ENCODE results near the gene UAP1. TPM values are rescaled to one million over a fixed set of nuclear protein-coding genes. Genes with fewer than 3 reads are reported as not detected.
"Not testable (repeated sequence)": the region's sequence is repeated elsewhere in the genome, so short reads cannot be mapped to it uniquely, and the experiment has no call there.

The UAP1 gene
- polyA plus RNA-seq, 1 of the 3 experiments (the other 2 are of a cell fraction) = 32.3 TPM

GRCh38 chr1:162599451-162599850 is 37.9 kb downstream of the UAP1 start:
- peaks cover 52 to 68% of the 10 kb centered on the region in 2 experiments for H3K36me3 ChIP-seq (replicated peaks in 1 of 2; ENCODE audit: control insufficient read depth in 1 of 2, insufficient read depth in 2 of 2, low read length in 1 of 2)
- no peaks in the 10 kb centered on the region; the same call in 1 of the 2 replicates for H3K79me2 ChIP-seq (ENCODE audit: insufficient read depth)
- no peaks in the 10 kb centered on the region for H4K20me1 ChIP-seq (ENCODE audit: insufficient read depth)
- WGBS (ENCODE audit: low lambda C conversion rate) = 97% methylated on average over 1 of the region's 1 CpG
- TF ChIP-seq REST (IDR thresholded peaks at IDR 0.05; ENCODE audit: low read depth, low read length) (no peak), TAF1 (IDR thresholded peaks at IDR 0.05; ENCODE audit: borderline replicate concordance, low read depth, low read length) (no peak), EP300 (IDR thresholded peaks at IDR 0.05; ENCODE audit: borderline replicate concordance in 1 of 2, low read depth in 1 of 2, low read length in 1 of 2) (no peak), GABPA (IDR thresholded peaks at IDR 0.05; ENCODE audit: low read depth) (no peak), JUND (IDR thresholded peaks at IDR 0.05) (no peak), RFX5 (IDR thresholded peaks at IDR 0.05; ENCODE audit: low read length) (no peak), FOXJ3 (CRISPR knock-in tag; IDR thresholded peaks at IDR 0.05) (no peak), TCF12 (IDR thresholded peaks at IDR 0.05) (no peak), SIN3A (IDR thresholded peaks at IDR 0.05; ENCODE audit: borderline replicate concordance, low read depth, low read length) (no peak), MAX (IDR thresholded peaks at IDR 0.05; ENCODE audit: low read depth) (no peak), RAD21 (IDR thresholded peaks at IDR 0.05; ENCODE audit: low read length) (no peak), MEF2A (IDR thresholded peaks at IDR 0.05; ENCODE audit: borderline replicate concordance, low read depth) (no peak), GATA2 (CRISPR knock-in tag; IDR thresholded peaks at IDR 0.05) (no peak), RCOR1 (IDR thresholded peaks at IDR 0.05; ENCODE audit: low read length) (no peak), EZH2phosphoT487 (IDR thresholded peaks at IDR 0.05; ENCODE audit: borderline replicate concordance, low read depth) (no peak), POLR2AphosphoS5 (IDR thresholded peaks at IDR 0.05; ENCODE audit: low read depth, low read length) (no peak), NRF1 (IDR thresholded peaks at IDR 0.05; ENCODE audit: low read depth, low read length) (no peak), ELF1 (IDR thresholded peaks at IDR 0.05) (no peak), FOSL2 (IDR thresholded peaks at IDR 0.05; ENCODE audit: borderline replicate concordance, low read depth) (no peak), ZBTB33 (IDR thresholded peaks at IDR 0.05; ENCODE audit: borderline replicate concordance, low read depth) (no peak)
- no peak for DNase-seq
- H3K9me2 ChIP-seq = no peaks in the 10 kb centered on the region
- POLR2A ChIA-PET = interaction anchor here (0.6 kb wide), 1 partner anchor 179 kb away, joined by 3 read pairs; no protein-coding TSS in a partner anchor
- no peak overlapping the region for H3K4me3 ChIP-seq (ENCODE audit: low read depth in 2 of 2, low read length in 1 of 2)
- CTCF ChIA-PET = interaction anchor here (1.1 to 9.4 kb wide), 2 partner anchors 14 to 25 kb away, joined by 3 to 67 read pairs; no protein-coding TSS in a partner anchor
- peaks cover 23% of the 10 kb centered on the region for H3F3A ChIP-seq (replicated peaks; ENCODE audit: insufficient read depth)
- H3K4me1 ChIP-seq (ENCODE audit: control insufficient read depth in 1 of 2, insufficient read depth in 2 of 2, low read depth in 1 of 2, low read length in 1 of 2) = no peaks in the 10 kb centered on the region; a peak in 1 of 4 replicates
- H3K9ac ChIP-seq = no peak overlapping the region
- no peaks in the 10 kb centered on the region for H3K9me3 ChIP-seq
- no peak overlapping the region for H2AFZ ChIP-seq (ENCODE audit: low read depth)
- H3K27ac ChIP-seq (ENCODE audit: low read depth in 2 of 2, low read length in 1 of 2) = no peak overlapping the region
- H3K4me2 ChIP-seq = no peak overlapping the region
- no peaks in the 10 kb centered on the region for H3K27me3 ChIP-seq (ENCODE audit: insufficient read depth)

- H3K27me3 ChIP-seq (ENCODE audit: insufficient read depth); DNase-seq; H3K9me2 ChIP-seq; H2AFZ ChIP-seq (ENCODE audit: low read depth); H4K20me1 ChIP-seq (ENCODE audit: insufficient read depth); H3K9me3 ChIP-seq; H3K4me2 ChIP-seq; H3K79me2 ChIP-seq (ENCODE audit: insufficient read depth); POLR2A ChIA-PET; H3K9ac ChIP-seq; H3K4me3 ChIP-seq (ENCODE audit: low read depth in 2 of 2, low read length in 1 of 2); H3K4me1 ChIP-seq (ENCODE audit: control insufficient read depth in 1 of 2, insufficient read depth in 2 of 2, low read depth in 1 of 2, low read length in 1 of 2): not testable (repeated sequence)
- Histone ChIP-seq H3K27ac (ENCODE audit: low read depth in 2 of 2, low read length in 1 of 2) (peak overlapping the region in 1 of 2 experiments; percentile 1; a peak in 1 of 4 replicates), H3F3A (replicated peaks; ENCODE audit: insufficient read depth) (peaks cover 32% of the 10 kb centered on the region), H3K36me3 (replicated peaks in 1 of 2; ENCODE audit: control insufficient read depth in 1 of 2, insufficient read depth in 2 of 2, low read length in 1 of 2) (peaks cover 33 to 51% of the 10 kb centered on the region in 2 experiments)
- CTCF ChIA-PET = interaction anchor here (9.4 kb wide), 1 partner anchor 10 kb away, joined by 67 read pairs; no protein-coding TSS in a partner anchor
- WGBS (ENCODE audit: low lambda C conversion rate) = 95% methylated on average over 2 of the region's 2 CpGs
These were observed 41.6 kb downstream of the UAP1 start for GRCh38 chr1:162603117-162603516.

Measured in SK-N-SH (cell line).